ENCODE data around the gene DPPA5.
"Not testable (repeated sequence)": the region's sequence is repeated elsewhere in the genome, so short reads cannot be mapped to it uniquely, and the experiment has no call there.

The DPPA5 gene

GRCh38 chr6:73353636-73354593, at the start of gene DPPA5:
Gene DPPA5, minus strand, starts transcription at chr6:73354276. Its CDS starts 51 bp downstream, at chr6:73354225.
- DNase-seq (ENCODE audit: low read depth), result no peak

GRCh38 chr6:73400656-73401055, 46.6 kb upstream of the DPPA5 start:
- DNase-seq (ENCODE audit: low read depth), result no peak

- no peak for DNase-seq (ENCODE audit: low read depth)
These were observed 41.8 kb upstream of the DPPA5 start for GRCh38 chr6:73395875-73396274.

GRCh38 chr6:73394577-73395354, 40.7 kb upstream of the DPPA5 start, which contains the start of gene DDX43:
Gene DDX43, plus strand, starts transcription at chr6:73394828. Its CDS starts 78 bp downstream, at chr6:73394906.
- no peak for DNase-seq (ENCODE audit: low read depth)

- no peak for DNase-seq (ENCODE audit: low read depth)
These were observed 39.2 kb upstream of the DPPA5 start for GRCh38 chr6:73393278-73393677.

GRCh38 chr6:73392188-73392587, 38.1 kb upstream of the DPPA5 start:
- not testable (repeated sequence) for DNase-seq (ENCODE audit: low read depth)

GRCh38 chr6:73391675-73392074, 37.6 kb upstream of the DPPA5 start:
- DNase-seq (ENCODE audit: low read depth), result no peak

GRCh38 chr6:73389854-73390253, 35.8 kb upstream of the DPPA5 start:
- no peak for DNase-seq (ENCODE audit: low read depth)

GRCh38 chr6:73388800-73389512, 34.9 kb upstream of the DPPA5 start:
- DNase-seq (ENCODE audit: low read depth), result peak; percentile 28

GRCh38 chr6:73388433-73388799, 34.3 kb upstream of the DPPA5 start:
- DNase-seq (ENCODE audit: low read depth), result no peak

GRCh38 chr6:73382462-73383113, 28.5 kb upstream of the DPPA5 start:
- no peak for DNase-seq (ENCODE audit: low read depth)

GRCh38 chr6:73381531-73381930, 27.5 kb upstream of the DPPA5 start:
- DNase-seq (ENCODE audit: low read depth), result not testable (repeated sequence)

- no peak for DNase-seq (ENCODE audit: low read depth)
These were observed 23.1 kb upstream of the DPPA5 start for GRCh38 chr6:73377225-73377624.

- no peak for DNase-seq (ENCODE audit: low read depth)
These were observed 21.1 kb upstream of the DPPA5 start for GRCh38 chr6:73375216-73375615.

- DNase-seq (ENCODE audit: low read depth), result no peak
These were observed 18.4 kb upstream of the DPPA5 start for GRCh38 chr6:73372516-73372915.

- no peak for DNase-seq (ENCODE audit: low read depth)
These were observed 17.9 kb upstream of the DPPA5 start for GRCh38 chr6:73371984-73372383.

GRCh38 chr6:73369563-73369962, 15.5 kb upstream of the DPPA5 start, which contains the start of gene OOEP:
Gene OOEP, minus strand, starts transcription at chr6:73369897. Its CDS starts 105 bp downstream, at chr6:73369792.
- DNase-seq (ENCODE audit: low read depth), result no peak

GRCh38 chr6:73369157-73369556, 15.1 kb upstream of the DPPA5 start:
- no peak for DNase-seq (ENCODE audit: low read depth)

GRCh38 chr6:73368675-73369074, 14.6 kb upstream of the DPPA5 start:
- DNase-seq (ENCODE audit: low read depth), result no peak

GRCh38 chr6:73367761-73368355, 13.8 kb upstream of the DPPA5 start:
- no peak for DNase-seq (ENCODE audit: low read depth)

GRCh38 chr6:73364549-73364948, 10.5 kb upstream of the DPPA5 start:
- no peak for DNase-seq (ENCODE audit: low read depth)
